GM20000 (cell line): Measurements from ENCODE around the gene PTPRN2.

Experiments used
- DNase-seq: peaks from one replicate; pipeline ENCODE4 v3.0.0; 2012; ENCODE audit warnings: low spot score
- TF ChIP-seq, protein P1 (sequence below): IDR thresholded peaks from 2 replicates; pipeline ENCODE4 v1.5.1; 2012; ENCODE audit warnings: mild to moderate bottlenecking, control low read depth; ENCODE audit errors: extremely low read depth, missing control alignments

Gene PTPRN2

DNA sequence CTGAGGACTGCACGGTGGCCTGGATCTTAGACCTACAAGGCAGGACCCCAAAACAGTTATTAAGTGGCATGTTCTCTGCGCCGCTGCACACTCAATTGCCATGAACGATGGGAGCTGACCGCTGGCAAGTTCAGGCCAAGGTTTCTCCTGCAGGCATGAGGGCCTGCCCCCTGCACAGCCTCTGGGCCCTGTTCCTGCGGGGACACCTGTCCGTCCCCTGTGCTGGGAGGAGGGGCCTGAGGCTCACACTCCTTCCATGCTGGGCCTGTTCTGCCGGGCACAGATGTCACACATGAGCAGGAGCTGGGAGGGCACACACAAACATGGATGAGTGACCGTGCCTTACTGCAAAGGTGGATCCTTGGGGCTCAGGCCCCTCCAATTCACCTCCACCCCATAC is 90.0 kb downstream of the PTPRN2 start:
- TF ChIP-seq, protein P1, sequence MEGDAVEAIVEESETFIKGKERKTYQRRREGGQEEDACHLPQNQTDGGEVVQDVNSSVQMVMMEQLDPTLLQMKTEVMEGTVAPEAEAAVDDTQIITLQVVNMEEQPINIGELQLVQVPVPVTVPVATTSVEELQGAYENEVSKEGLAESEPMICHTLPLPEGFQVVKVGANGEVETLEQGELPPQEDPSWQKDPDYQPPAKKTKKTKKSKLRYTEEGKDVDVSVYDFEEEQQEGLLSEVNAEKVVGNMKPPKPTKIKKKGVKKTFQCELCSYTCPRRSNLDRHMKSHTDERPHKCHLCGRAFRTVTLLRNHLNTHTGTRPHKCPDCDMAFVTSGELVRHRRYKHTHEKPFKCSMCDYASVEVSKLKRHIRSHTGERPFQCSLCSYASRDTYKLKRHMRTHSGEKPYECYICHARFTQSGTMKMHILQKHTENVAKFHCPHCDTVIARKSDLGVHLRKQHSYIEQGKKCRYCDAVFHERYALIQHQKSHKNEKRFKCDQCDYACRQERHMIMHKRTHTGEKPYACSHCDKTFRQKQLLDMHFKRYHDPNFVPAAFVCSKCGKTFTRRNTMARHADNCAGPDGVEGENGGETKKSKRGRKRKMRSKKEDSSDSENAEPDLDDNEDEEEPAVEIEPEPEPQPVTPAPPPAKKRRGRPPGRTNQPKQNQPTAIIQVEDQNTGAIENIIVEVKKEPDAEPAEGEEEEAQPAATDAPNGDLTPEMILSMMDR = no peak
- DNase-seq = no peak

- TF ChIP-seq, protein P1 = no peak
- DNase-seq = peak; percentile 56
Measured at GRCh38 chr7:158495786-158496185, 91.8 kb downstream of the PTPRN2 start.

- TF ChIP-seq, protein P1 = no peak
- no peak for DNase-seq
Measured at GRCh38 chr7:158495216-158495615, 92.4 kb downstream of the PTPRN2 start.

- TF ChIP-seq, protein P1 = no peak
- DNase-seq = no peak
Measured at GRCh38 chr7:158494643-158495042, 93.0 kb downstream of the PTPRN2 start.

GRCh38 chr7:158494162-158494586 is 93.4 kb downstream of the PTPRN2 start:
- DNase-seq = peak; percentile 57
- TF ChIP-seq, protein P1 = peak; percentile 29

GRCh38 chr7:158492367-158492764 is 95.3 kb downstream of the PTPRN2 start:
- TF ChIP-seq, protein P1 = no peak
- DNase-seq = no peak

GRCh38 chr7:158491094-158491493 is 96.5 kb downstream of the PTPRN2 start:
- TF ChIP-seq, protein P1 = no peak
- no peak for DNase-seq
